EH (cell line): ENCODE measurements around the gene ASIC2.

Source experiments
- DNase-seq: peaks from one replicate; pipeline ENCODE4 v3.0.0-alpha.2; 2015; ENCODE audit warnings: low read depth

Gene ASIC2

GRCh38 chr17:33113276-33113990, 179.7 kb downstream of the ASIC2 start:
- peak; percentile 3 for DNase-seq

GRCh38 chr17:33112763-33113162, 180.3 kb downstream of the ASIC2 start:
- DNase-seq = no peak

- no peak for DNase-seq
Measured at GRCh38 chr17:33109336-33110072, 183.6 kb downstream of the ASIC2 start.

GRCh38 chr17:33106525-33107165, 186.4 kb downstream of the ASIC2 start:
- peak; percentile 13 for DNase-seq

DNA sequence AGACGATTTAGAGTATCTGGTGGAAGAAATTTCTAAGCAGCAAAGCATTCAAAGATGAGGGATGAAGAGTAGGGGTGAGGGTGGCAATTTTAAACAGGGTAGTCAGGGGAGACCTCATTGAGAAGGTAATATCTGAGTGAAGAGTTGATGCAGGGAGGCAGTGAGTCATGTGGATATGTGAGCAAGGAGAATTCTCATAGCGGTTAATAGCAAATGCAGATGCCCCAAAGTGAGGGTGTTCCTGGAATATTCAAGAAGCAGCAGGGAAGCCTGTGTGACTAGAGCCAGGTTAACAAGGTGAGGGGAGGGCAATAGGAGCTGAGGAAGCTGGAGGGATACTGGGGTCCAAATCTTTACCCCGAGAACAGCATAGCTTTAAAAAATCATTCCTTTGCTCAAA, 187.2 kb downstream of the ASIC2 start:
- no peak for DNase-seq

GRCh38 chr17:33099906-33100305, 193.2 kb downstream of the ASIC2 start:
- no peak for DNase-seq

DNA sequence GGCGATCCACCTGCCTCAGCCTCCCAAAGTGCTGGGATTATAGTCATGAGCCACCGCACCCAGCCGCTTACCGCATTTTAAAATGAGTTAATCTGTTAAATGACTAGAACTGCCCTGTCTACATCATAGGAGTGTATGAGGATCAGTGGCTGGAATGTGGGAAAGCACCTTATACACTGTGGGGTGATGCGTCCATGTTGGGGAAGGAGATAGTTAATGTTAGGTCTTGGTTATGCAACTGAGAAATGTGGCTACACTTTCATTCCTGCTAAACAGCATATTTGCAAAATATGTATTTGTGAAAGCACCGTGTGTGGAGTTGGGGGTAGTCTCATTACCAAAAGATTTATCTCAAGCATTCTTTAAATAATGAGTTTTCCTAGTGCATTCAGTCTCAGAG, 193.8 kb downstream of the ASIC2 start:
- DNase-seq = no peak

- no peak for DNase-seq
Measured at GRCh38 chr17:33097411-33097810, 195.7 kb downstream of the ASIC2 start.

- DNase-seq = no peak
Measured at GRCh38 chr17:33096161-33096560, 196.9 kb downstream of the ASIC2 start.

GRCh38 chr17:33091271-33091670, 201.8 kb downstream of the ASIC2 start:
- DNase-seq = no peak

DNA sequence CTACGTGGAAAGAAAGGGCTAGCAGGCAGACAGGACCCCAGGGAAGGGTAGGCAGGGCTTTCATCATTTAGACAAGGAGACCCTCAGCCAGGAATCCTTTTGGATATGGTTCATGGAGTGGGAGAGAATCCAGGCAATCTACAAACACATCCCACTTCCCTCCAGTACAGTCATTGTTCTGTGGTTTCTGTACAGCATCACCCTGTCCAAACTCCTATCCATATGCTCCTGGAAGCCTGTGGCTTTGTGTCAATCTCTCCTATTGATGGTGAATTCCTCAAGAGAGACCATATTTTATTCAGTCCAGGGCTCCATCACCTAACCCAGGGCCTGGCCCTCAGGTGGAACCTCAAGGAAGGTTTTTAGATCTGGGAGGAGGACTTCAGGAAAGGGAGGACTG, 202.3 kb downstream of the ASIC2 start:
- DNase-seq = no peak

GRCh38 chr17:33086878-33087277, 206.2 kb downstream of the ASIC2 start:
- no peak for DNase-seq

- DNase-seq = no peak
Measured at GRCh38 chr17:33086041-33086440, 207.1 kb downstream of the ASIC2 start.

DNA sequence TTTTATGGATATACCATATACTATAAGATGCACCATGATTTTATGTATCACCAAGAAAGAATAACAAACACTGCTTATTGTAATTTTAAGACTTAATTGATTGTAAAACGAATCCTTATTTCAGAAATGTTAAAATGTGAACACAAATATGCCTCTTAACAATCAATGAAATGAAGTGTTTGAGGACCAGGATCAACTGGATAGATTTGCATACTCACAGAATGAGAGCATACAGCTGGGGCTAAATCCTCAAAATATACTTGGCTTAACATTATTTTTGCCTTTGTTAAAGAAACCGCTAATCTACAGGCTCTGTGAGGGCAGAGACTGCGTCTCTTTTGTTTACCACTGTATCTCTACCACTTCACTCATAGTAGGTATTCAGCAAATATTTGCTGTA, 207.8 kb downstream of the ASIC2 start:
- DNase-seq = no peak

- no peak for DNase-seq
Measured at GRCh38 chr17:33084755-33085154, 208.3 kb downstream of the ASIC2 start.

DNA sequence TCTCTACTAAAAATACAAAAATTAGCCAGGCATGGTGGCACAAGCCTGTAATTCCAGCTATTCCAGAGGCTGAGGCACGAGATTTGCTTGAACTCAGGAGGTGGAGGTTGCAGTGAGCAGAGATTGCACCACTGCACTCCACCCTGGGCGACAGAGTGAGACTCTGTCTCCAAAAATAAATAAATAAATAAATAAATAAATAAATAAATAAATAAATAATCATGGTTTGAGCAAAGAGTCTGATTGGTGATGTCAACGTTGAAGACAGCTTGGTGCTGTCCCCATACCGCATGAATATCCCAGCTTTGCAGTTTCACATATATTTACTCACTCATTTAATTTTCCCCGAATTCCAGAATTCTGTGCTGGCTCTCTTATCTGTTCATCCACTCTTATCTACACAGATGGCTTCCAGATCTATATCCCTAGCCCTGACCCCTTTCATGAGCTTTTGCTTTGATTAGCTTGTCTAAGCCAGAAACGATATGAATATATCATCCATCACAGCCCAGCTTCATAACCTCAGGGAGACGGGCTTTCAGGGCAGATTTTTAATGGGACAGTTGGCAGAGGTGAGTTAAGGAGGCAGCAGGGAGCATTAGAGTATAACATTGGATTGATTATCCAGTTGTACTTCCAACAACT, 210.4 kb downstream of the ASIC2 start:
- DNase-seq = no peak

DNA sequence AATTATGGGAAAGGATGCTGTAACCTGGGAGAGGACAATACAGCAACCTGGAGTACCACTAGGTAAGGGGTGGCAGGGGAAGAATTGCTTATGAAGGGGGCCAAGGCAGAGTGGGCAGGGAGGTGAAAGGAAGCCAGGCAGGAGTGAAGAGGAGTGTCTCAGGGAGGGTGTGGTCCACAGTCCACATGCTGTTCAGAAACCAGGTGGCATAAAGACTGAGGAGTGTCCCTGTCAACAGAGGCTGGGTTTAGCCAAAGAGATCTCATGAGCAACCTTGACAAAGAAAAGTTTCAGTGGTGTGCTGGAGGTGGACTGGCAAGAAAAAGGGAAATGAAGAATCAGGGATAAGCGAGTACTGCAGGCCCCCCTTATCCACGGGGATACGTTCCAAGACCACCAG, 213.0 kb downstream of the ASIC2 start:
- no peak for DNase-seq

DNA sequence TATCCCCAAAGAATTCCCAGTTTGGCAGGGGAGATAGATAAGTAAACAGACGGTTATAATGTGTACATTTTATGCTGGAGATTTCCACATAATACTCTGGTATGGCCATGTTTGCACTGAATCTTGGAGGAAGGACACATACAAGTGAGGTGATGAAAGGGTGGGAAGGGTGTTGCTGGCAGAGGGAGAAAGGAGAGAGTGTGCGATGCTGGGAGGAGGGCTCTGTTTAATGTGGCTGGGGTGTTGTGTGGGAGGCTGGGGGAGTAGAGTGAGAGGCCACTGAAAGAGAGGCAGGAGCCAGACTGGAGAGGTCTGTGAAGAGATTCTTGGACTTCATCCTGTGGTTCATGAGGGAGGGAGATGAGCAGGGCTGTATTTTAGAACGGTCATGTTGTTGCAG, 213.9 kb downstream of the ASIC2 start:
- no peak for DNase-seq

DNA sequence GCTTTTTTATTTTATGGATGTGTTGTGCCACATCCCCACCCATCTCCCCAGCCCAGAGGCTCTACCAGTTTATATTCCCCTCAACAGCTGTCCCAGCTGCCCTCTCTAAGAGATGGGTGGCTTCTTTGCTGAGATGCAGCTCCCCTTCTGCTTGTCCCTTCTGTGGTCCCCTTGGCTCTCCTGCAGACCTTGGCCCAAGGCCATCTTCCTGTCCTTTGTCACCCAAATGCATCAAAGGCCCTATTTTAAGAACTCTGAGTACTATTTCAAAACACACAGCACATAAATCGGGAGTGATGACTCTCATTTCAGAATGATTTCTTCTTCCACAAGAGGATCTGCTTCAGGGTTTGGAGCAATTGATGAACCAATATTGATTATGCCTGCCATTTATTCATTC, 216.1 kb downstream of the ASIC2 start:
- DNase-seq = no peak

- DNase-seq = no peak
Measured at GRCh38 chr17:33073416-33073815, 219.7 kb downstream of the ASIC2 start.

GRCh38 chr17:33072421-33073161, 220.5 kb downstream of the ASIC2 start:
- DNase-seq = no peak

- DNase-seq = no peak
Measured at GRCh38 chr17:33071656-33072055, 221.4 kb downstream of the ASIC2 start.
